BLaER1 (cell line): ENCODE data around the gene MCAM.
A peak's percentile ranks its signal among the peaks of the same experiment; 100 is the strongest.

ENCODE experiments used
- H3K27ac ChIP-seq: shearing (Covaris generic); formaldehyde crosslinking; 2 replicates; pipeline ENCODE4 v1.8.1; 2022
- H3K27me3 ChIP-seq: shearing (Covaris generic); formaldehyde crosslinking; 2 replicates; pipeline ENCODE4 v1.8.1; 2022
- H3K36me3 ChIP-seq: shearing (Covaris generic); formaldehyde crosslinking; 2 replicates; pipeline ENCODE4 v1.8.1; 2022
- H3K4me1 ChIP-seq: shearing (Covaris generic); formaldehyde crosslinking; 2 replicates; pipeline ENCODE4 v1.8.1; 2022
- H3K4me2 ChIP-seq: shearing (Covaris generic); formaldehyde crosslinking; 2 replicates; pipeline ENCODE4 v1.8.1; 2022
- H3K4me3 ChIP-seq: shearing (Covaris generic); formaldehyde crosslinking; 2 replicates; pipeline ENCODE4 v1.8.1; 2022
- H3K9ac ChIP-seq: shearing (Covaris generic); formaldehyde crosslinking; 2 replicates; pipeline ENCODE4 v1.8.1; 2022
- H3K9me3 ChIP-seq: shearing (Covaris generic); formaldehyde crosslinking; 2 replicates; pipeline ENCODE4 v1.8.1; 2022
- H4K20me1 ChIP-seq: shearing (Covaris generic); formaldehyde crosslinking; 2 replicates; pipeline ENCODE4 v1.8.1; 2022
- Cebpa-rat ChIP-seq: shearing (Covaris generic); IDR thresholded peaks from 2 replicates; pipeline ENCODE4 v1.8.1; 2022

The MCAM gene

GRCh38 chr11:119310682-119311052 is 6.3 kb downstream of the MCAM start:
- Histone ChIP-seq H3K36me3 (peaks cover 79% of the 10 kb centered on the region), H4K20me1 (peaks cover 49% of the 10 kb centered on the region)
- TF ChIP-seq Cebpa-rat = no peak

GRCh38 chr11:119309953-119310681 is 6.8 kb downstream of the MCAM start:
- Histone ChIP-seq H3K36me3 (peaks cover 82% of the 10 kb centered on the region), H4K20me1 (peaks cover 44% of the 10 kb centered on the region), H3K9me3 (no peaks in the 10 kb centered on the region), H3K4me2 (no peak overlapping the region), H3K27me3 (no peaks in the 10 kb centered on the region), H3K4me1 (peaks cover 31% of the 10 kb centered on the region), H3K9ac (no peak overlapping the region), H3K4me3 (no peak overlapping the region), H3K27ac (no peak overlapping the region)
- TF ChIP-seq Cebpa-rat = no peak

More at GRCh38 chr11:119310682-119311052, 6.3 kb downstream of the MCAM start:
- no peak overlapping the region for H3K27ac ChIP-seq
- H3K9ac ChIP-seq = no peak overlapping the region
- no peak overlapping the region for H3K4me3 ChIP-seq
- peaks cover 36% of the 10 kb centered on the region for H3K4me1 ChIP-seq
- no peaks in the 10 kb centered on the region for H3K9me3 ChIP-seq
- no peak overlapping the region for H3K4me2 ChIP-seq
- H3K27me3 ChIP-seq = no peaks in the 10 kb centered on the region

- H3K27me3 ChIP-seq = no peaks in the 10 kb centered on the region
- no peak overlapping the region for H3K4me3 ChIP-seq
- no peak overlapping the region for H3K9ac ChIP-seq
- no peak overlapping the region for H3K4me2 ChIP-seq
- no peak overlapping the region for H3K27ac ChIP-seq
- no peaks in the 10 kb centered on the region for H3K9me3 ChIP-seq
- no peak for TF ChIP-seq Cebpa-rat
- H4K20me1 ChIP-seq = peaks cover 37% of the 10 kb centered on the region
- peaks cover 82% of the 10 kb centered on the region for H3K36me3 ChIP-seq
- H3K4me1 ChIP-seq = peaks cover 24% of the 10 kb centered on the region
These were observed 7.5 kb downstream of the MCAM start for GRCh38 chr11:119309411-119309810.

- no peaks in the 10 kb centered on the region for H3K27me3 ChIP-seq
- no peak overlapping the region for H3K9ac ChIP-seq
- no peak overlapping the region for H3K4me3 ChIP-seq
- H3K27ac ChIP-seq = no peak overlapping the region
- H3K9me3 ChIP-seq = no peaks in the 10 kb centered on the region
- peaks cover 22% of the 10 kb centered on the region for H4K20me1 ChIP-seq
- peaks cover 20% of the 10 kb centered on the region for H3K4me1 ChIP-seq
- TF ChIP-seq Cebpa-rat = no peak
- no peak overlapping the region for H3K4me2 ChIP-seq
- H3K36me3 ChIP-seq = peaks cover 82% of the 10 kb centered on the region
These were observed 9.0 kb downstream of the MCAM start for GRCh38 chr11:119307974-119308373.

- no peak for TF ChIP-seq Cebpa-rat
- Histone ChIP-seq H3K9ac (peak overlapping the region; percentile 39), H4K20me1 (peaks cover 15% of the 10 kb centered on the region), H3K9me3 (no peaks in the 10 kb centered on the region), H3K27me3 (no peaks in the 10 kb centered on the region), H3K4me3 (no peak overlapping the region), H3K4me1 (peaks cover 20% of the 10 kb centered on the region), H3K27ac (peak overlapping the region; percentile 52), H3K36me3 (peaks cover 82% of the 10 kb centered on the region), H3K4me2 (peak overlapping the region; percentile 57)
These were observed 9.7 kb downstream of the MCAM start for GRCh38 chr11:119307219-119307618.

- peak overlapping the region; percentile 39 for H3K9ac ChIP-seq
- peaks cover 20% of the 10 kb centered on the region for H3K4me1 ChIP-seq
- H3K4me3 ChIP-seq = no peak overlapping the region
- H3K27me3 ChIP-seq = no peaks in the 10 kb centered on the region
- H3K27ac ChIP-seq = peak overlapping the region; percentile 52
- H4K20me1 ChIP-seq = peaks cover 13% of the 10 kb centered on the region; the same call in 1 of the 2 replicates
- H3K9me3 ChIP-seq = no peaks in the 10 kb centered on the region
- TF ChIP-seq Cebpa-rat = no peak
- H3K4me2 ChIP-seq = peak overlapping the region; percentile 57
- peaks cover 82% of the 10 kb centered on the region for H3K36me3 ChIP-seq
These were observed 10.5 kb downstream of the MCAM start for GRCh38 chr11:119306373-119306890.

GRCh38 chr11:119305556-119306372 is 11.2 kb downstream of the MCAM start:
- H3K9me3 ChIP-seq = no peaks in the 10 kb centered on the region
- H3K4me2 ChIP-seq = peak overlapping the region; percentile 57
- peaks cover 82% of the 10 kb centered on the region for H3K36me3 ChIP-seq
- peak overlapping the region; percentile 52 for H3K27ac ChIP-seq
- H3K27me3 ChIP-seq = no peaks in the 10 kb centered on the region
- no peak for TF ChIP-seq Cebpa-rat
- H3K4me3 ChIP-seq = no peak overlapping the region
- peaks cover 13% of the 10 kb centered on the region; the same call in 1 of the 2 replicates for H4K20me1 ChIP-seq
- H3K4me1 ChIP-seq = peaks cover 20% of the 10 kb centered on the region
- H3K9ac ChIP-seq = peak overlapping the region; percentile 39; the same call in 1 of the 2 replicates

- H3K36me3 ChIP-seq = peaks cover 82% of the 10 kb centered on the region
- H3K4me3 ChIP-seq = no peak overlapping the region
- H3K27ac ChIP-seq = no peak overlapping the region
- H3K4me2 ChIP-seq = no peak overlapping the region
- H3K4me1 ChIP-seq = peaks cover 20% of the 10 kb centered on the region
- TF ChIP-seq Cebpa-rat = no peak
- H3K9me3 ChIP-seq = no peaks in the 10 kb centered on the region
- no peak overlapping the region for H3K9ac ChIP-seq
- no peaks in the 10 kb centered on the region for H3K27me3 ChIP-seq
- no peaks in the 10 kb centered on the region for H4K20me1 ChIP-seq
These were observed 13.7 kb downstream of the MCAM start for GRCh38 chr11:119303227-119303718.

GRCh38 chr11:119300198-119300964 is 16.5 kb downstream of the MCAM start:
- H3K36me3 ChIP-seq = peaks cover 94% of the 10 kb centered on the region
- H3K27me3 ChIP-seq = no peaks in the 10 kb centered on the region
- H3K4me2 ChIP-seq = no peak overlapping the region
- no peak overlapping the region for H3K27ac ChIP-seq
- no peaks in the 10 kb centered on the region for H3K4me1 ChIP-seq
- H3K4me3 ChIP-seq = no peak overlapping the region
- H3K9me3 ChIP-seq = no peaks in the 10 kb centered on the region
- 0 out of 2 replicates have a peak, but pooled peaks cover 2% of the 10 kb centered on the region for H4K20me1 ChIP-seq
- H3K9ac ChIP-seq = no peak overlapping the region
- no peak for TF ChIP-seq Cebpa-rat
